K562 (cell line): ENCODE data around the gene TESK2. TPM values are rescaled to one million over a fixed set of nuclear protein-coding genes. Genes with fewer than 3 reads are reported as not detected.

Source experiments
- NR2C1 ChIP-seq, 2 experiments: fragments of 450-650 bp; IDR thresholded peaks; 2 replicates each; pipeline ENCODE4 v1.6.1; 2017; ENCODE audit warnings: mild to moderate bottlenecking in 2 of 2, antibody characterized with exemption in 1 of 2, inconsistent platforms in 1 of 2, missing compliant biosample characterization in 1 of 2, missing genetic modification characterization in 1 of 2
- REST ChIP-seq, 2 experiments: fragments of 450-650 bp; formaldehyde crosslinking in 1 of 2; IDR thresholded peaks; 2 replicates each; pipeline versions ENCODE4 v1.4.0 to v1.6.1; 2014 to 2020; ENCODE audit warnings: mild to moderate bottlenecking in 2 of 2, borderline replicate concordance in 1 of 2, low read depth in 1 of 2
- RFX7 ChIP-seq: fragments of 250-450 bp; sonication (Bioruptor Pico); IDR thresholded peaks from 2 replicates; pipeline ENCODE4 v1.5.1; 2021; ENCODE audit warnings: mild to moderate bottlenecking
- polyA plus RNA-seq, 8 experiments: library from polyadenylated mRNA; depleted of rRNA in 4 of 8; stranded (reverse) in 5 of 8; unstranded in 3 of 8; fragments of >200 nt; fragmentation: Nextera tagmentation in 2 of 8; fragmentation: Illumina TruSeq in 1 of 8; extraction: Ambion mirVana in 2 of 8; extraction: Trizol in 1 of 8; gene quantifications; 2 replicates each; pipeline versions ENCODE4 v1.2.1 to v1.2.3, GENCODE V29; 2011 to 2014; ENCODE audit warnings: inconsistent platforms in 1 of 8, missing spikeins in 1 of 8
- total RNA-seq, 7 experiments: library from RNA; depleted of rRNA in 6 of 7; stranded (reverse); fragments of >200 nt in 6 of 7; fragmentation: Illumina TruSeq in 2 of 7; extraction: Trizol in 2 of 7; gene quantifications; 2 replicates each; pipeline versions ENCODE4 v1.2.1 to v1.2.3, GENCODE V29; 2011 to 2021; ENCODE audit warnings: low replicate concordance in 1 of 7
- TF ChIP-seq, protein P1 (sequence below): fragments of 450-650 bp; IDR thresholded peaks from 2 replicates; pipeline ENCODE4 v1.6.1; 2016; ENCODE audit warnings: mild to moderate bottlenecking, moderate library complexity
- TF ChIP-seq, protein P2 (sequence below), 2 experiments: fragments of 450-650 bp in 1 of 2; sonication (generic) in 1 of 2; formaldehyde crosslinking; conservative IDR thresholded peaks; 2 replicates each; pipeline versions ENCODE4 v1.4.0 to v1.8.1; 2020 to 2022; ENCODE audit warnings: mild to moderate bottlenecking in 1 of 2, missing genetic modification reagents in 1 of 2

TESK2 gene
- total and polyA plus RNA-seq, 9 of the 15 experiments (the other 6 are each of a cell fraction or from before 2014, with no cell fraction given) = 1.6 to 5.3 (median 3.7) TPM

GRCh38 chr1:45410850-45411509 lies 80.0 kb downstream of the TESK2 start (continued):
- TF ChIP-seq, protein P1, sequence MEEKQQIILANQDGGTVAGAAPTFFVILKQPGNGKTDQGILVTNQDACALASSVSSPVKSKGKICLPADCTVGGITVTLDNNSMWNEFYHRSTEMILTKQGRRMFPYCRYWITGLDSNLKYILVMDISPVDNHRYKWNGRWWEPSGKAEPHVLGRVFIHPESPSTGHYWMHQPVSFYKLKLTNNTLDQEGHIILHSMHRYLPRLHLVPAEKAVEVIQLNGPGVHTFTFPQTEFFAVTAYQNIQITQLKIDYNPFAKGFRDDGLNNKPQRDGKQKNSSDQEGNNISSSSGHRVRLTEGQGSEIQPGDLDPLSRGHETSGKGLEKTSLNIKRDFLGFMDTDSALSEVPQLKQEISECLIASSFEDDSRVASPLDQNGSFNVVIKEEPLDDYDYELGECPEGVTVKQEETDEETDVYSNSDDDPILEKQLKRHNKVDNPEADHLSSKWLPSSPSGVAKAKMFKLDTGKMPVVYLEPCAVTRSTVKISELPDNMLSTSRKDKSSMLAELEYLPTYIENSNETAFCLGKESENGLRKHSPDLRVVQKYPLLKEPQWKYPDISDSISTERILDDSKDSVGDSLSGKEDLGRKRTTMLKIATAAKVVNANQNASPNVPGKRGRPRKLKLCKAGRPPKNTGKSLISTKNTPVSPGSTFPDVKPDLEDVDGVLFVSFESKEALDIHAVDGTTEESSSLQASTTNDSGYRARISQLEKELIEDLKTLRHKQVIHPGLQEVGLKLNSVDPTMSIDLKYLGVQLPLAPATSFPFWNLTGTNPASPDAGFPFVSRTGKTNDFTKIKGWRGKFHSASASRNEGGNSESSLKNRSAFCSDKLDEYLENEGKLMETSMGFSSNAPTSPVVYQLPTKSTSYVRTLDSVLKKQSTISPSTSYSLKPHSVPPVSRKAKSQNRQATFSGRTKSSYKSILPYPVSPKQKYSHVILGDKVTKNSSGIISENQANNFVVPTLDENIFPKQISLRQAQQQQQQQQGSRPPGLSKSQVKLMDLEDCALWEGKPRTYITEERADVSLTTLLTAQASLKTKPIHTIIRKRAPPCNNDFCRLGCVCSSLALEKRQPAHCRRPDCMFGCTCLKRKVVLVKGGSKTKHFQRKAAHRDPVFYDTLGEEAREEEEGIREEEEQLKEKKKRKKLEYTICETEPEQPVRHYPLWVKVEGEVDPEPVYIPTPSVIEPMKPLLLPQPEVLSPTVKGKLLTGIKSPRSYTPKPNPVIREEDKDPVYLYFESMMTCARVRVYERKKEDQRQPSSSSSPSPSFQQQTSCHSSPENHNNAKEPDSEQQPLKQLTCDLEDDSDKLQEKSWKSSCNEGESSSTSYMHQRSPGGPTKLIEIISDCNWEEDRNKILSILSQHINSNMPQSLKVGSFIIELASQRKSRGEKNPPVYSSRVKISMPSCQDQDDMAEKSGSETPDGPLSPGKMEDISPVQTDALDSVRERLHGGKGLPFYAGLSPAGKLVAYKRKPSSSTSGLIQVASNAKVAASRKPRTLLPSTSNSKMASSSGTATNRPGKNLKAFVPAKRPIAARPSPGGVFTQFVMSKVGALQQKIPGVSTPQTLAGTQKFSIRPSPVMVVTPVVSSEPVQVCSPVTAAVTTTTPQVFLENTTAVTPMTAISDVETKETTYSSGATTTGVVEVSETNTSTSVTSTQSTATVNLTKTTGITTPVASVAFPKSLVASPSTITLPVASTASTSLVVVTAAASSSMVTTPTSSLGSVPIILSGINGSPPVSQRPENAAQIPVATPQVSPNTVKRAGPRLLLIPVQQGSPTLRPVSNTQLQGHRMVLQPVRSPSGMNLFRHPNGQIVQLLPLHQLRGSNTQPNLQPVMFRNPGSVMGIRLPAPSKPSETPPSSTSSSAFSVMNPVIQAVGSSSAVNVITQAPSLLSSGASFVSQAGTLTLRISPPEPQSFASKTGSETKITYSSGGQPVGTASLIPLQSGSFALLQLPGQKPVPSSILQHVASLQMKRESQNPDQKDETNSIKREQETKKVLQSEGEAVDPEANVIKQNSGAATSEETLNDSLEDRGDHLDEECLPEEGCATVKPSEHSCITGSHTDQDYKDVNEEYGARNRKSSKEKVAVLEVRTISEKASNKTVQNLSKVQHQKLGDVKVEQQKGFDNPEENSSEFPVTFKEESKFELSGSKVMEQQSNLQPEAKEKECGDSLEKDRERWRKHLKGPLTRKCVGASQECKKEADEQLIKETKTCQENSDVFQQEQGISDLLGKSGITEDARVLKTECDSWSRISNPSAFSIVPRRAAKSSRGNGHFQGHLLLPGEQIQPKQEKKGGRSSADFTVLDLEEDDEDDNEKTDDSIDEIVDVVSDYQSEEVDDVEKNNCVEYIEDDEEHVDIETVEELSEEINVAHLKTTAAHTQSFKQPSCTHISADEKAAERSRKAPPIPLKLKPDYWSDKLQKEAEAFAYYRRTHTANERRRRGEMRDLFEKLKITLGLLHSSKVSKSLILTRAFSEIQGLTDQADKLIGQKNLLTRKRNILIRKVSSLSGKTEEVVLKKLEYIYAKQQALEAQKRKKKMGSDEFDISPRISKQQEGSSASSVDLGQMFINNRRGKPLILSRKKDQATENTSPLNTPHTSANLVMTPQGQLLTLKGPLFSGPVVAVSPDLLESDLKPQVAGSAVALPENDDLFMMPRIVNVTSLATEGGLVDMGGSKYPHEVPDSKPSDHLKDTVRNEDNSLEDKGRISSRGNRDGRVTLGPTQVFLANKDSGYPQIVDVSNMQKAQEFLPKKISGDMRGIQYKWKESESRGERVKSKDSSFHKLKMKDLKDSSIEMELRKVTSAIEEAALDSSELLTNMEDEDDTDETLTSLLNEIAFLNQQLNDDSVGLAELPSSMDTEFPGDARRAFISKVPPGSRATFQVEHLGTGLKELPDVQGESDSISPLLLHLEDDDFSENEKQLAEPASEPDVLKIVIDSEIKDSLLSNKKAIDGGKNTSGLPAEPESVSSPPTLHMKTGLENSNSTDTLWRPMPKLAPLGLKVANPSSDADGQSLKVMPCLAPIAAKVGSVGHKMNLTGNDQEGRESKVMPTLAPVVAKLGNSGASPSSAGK = no peak; the same call in 1 of the 2 replicates
- TF ChIP-seq, protein P2, sequence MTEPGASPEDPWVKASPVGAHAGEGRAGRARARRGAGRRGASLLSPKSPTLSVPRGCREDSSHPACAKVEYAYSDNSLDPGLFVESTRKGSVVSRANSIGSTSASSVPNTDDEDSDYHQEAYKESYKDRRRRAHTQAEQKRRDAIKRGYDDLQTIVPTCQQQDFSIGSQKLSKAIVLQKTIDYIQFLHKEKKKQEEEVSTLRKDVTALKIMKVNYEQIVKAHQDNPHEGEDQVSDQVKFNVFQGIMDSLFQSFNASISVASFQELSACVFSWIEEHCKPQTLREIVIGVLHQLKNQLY (CRISPR knock-in tag; conservative IDR thresholded peaks at IDR 0.05) = no peak
- TF ChIP-seq REST (IDR thresholded peaks at IDR 0.05; ENCODE audit: borderline replicate concordance) = no peak; the same call in 1 of the 2 replicates
- TF ChIP-seq REST (CRISPR knock-in tag; IDR thresholded peaks at IDR 0.05; ENCODE audit: low read depth) = no peak
- TF ChIP-seq RFX7 = no peak
- no peak for TF ChIP-seq NR2C1 (IDR thresholded peaks at IDR 0.05)
- TF ChIP-seq NR2C1 (tag; IDR thresholded peaks at IDR 0.05) = no peak
